OCI-M2 (cell line): ENCODE results near the gene FASLG.

Experiments
- DNase-seq: peaks from one replicate; lab custom pipeline; 2025; ENCODE audit not compliant: unreplicated experiment; lab: John Stamatoyannopoulos, UW

The FASLG gene

DNA sequence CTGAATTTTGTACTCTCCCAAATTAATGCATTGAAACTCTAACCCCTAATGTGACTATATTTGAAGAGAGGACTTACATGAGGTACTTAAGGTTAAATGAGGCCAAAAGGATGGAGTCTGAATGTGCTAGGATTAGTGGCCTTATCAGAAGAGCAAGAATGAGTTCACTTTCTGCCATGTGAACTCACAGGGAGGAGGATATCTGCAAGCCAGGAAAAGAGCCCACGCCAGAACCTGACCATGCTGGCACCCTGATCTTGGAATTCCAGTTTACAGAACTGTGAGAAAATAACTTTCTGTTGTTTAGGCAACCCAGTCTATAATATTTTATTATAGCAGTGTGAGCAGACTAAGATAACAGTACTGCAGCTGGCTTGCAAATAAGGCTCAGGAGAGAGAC, 12.2 kb upstream of the FASLG start:
- no peak for DNase-seq

GRCh38 chr1:172647110-172647564, 11.8 kb upstream of the FASLG start:
- no peak for DNase-seq

GRCh38 chr1:172647987-172648386, 10.9 kb upstream of the FASLG start:
- DNase-seq, result no peak

- DNase-seq, result no peak
Observed at GRCh38 chr1:172650474-172651193, 8.3 kb upstream of the FASLG start.

DNA sequence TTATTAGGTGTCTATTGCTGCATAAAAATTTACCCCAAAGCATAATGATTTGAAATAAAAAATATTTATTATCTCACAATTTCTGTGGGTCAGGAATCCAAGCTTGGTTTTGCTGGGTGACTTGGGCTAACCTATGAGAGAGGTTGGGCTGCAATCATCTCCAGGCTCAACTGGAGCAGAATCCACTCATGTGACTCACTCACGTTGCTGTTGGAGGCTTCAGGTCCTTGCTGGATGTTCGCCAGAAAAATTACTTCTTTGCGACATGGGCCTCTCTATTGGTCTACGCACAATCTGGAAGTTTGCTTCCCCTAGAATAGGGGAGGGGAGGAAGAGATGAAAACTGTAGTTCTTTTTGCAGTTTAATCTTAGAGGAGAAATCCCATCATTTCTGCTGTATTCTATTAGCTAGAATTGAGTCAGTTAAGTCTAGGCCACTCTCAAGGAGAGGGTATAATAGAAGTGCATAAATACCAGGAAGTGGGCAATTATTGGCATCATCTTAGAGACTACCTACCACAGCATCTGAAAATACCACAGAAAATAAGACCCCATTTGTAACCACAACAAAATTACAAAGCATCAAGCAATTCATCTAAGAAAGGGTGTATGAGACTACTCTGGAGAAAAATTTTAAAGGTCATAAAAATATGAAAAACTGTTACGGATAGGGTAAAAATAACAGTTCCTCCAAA, 5.7 kb upstream of the FASLG start:
- no peak for DNase-seq

DNA sequence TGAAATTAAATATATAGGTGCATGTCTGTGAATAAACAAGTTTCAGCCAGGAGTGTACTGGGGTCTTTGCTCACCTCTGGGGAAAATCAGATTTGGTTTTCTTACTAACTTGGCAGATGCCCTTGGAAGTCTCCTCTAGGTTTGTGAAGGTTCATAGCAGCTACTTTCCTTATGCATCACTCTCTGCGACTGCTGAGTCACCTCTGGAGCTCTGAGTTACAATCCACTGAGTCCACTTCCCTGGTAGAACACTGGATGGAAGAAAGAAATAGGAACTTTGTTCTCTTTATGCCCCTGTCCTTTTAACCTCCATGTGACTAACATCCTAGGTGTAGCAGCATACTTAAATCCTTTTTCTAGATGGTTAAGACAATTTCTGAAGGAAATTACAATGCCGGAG, 4.4 kb upstream of the FASLG start:
- DNase-seq, result no peak

GRCh38 chr1:172656576-172656975, 2.3 kb upstream of the FASLG start:
- no peak for DNase-seq

DNA sequence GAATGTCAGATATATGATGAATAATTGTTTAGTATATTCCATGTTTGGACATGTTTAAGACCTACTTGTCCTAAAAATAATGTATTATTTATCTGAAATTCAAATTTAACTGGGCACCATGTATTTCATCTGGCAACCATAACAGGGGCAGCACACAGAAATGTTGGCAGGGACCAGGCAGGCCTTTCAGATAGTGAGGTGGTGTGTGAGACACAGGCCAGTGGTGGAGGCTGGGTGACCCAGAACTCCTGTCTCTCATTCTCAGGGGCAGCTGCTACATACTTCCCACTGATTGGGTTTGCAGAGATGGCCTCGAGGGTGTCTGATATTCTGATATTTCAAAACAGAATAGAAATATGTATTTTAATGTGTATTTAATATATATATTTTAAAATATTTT, 1.3 kb upstream of the FASLG start:
- DNase-seq, result no peak

- DNase-seq, result no peak
Observed at GRCh38 chr1:172661107-172661506, 2.2 kb downstream of the FASLG start.

DNA sequence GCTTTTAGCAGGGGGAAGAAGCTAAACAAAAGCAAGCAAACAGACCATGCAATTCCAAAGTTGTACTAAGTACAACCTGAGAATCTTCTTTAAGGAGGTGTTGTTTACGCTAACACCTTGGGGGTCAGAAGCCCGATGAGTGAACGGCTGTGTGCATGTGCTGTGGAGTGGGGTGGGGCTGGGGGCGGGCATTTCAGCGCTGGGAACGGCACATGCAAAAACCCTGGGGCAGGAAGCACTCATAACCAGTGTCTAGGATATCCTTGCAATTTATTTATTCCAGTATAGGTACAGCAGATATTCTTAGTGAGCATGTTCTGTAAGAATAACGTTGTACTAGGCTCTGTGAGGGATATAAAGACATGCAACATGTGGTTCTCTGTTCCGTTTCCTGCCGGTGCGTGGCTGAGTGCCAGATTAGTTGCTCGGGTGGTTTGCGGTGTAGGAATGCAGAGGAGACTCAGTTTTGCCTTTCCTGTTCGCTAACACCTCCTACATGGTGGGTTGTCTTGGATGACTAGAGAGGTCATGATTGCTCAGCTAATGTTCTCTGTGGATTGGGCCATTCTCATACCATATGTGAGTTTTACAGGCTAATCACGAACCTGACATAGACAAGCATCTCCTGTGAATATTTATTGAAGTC, 3.7 kb downstream of the FASLG start:
- DNase-seq, result no peak

DNA sequence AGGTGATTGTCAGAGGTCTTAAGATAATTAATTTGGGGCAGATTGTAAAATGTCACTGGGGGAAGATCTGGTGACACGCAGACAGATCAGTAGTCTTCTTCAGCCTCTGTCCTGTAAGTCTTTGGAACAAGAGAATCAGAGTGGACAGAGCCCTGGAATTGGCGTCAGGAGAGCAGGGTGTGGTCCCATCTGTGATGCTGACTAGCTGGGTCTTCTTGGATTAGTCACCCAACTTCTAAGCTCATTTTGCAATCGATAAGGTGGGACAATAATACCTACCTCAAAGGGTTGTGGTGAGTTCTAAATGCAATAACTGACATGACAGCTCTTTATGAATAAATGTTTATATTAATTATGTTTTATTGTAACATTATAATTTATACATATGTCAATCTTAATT, 4.8 kb downstream of the FASLG start:
- no peak for DNase-seq

- DNase-seq, result no peak
Observed at GRCh38 chr1:172668097-172668496, 9.2 kb downstream of the FASLG start.

- DNase-seq, result no peak
Observed at GRCh38 chr1:172669011-172669410, 10.1 kb downstream of the FASLG start.

GRCh38 chr1:172670316-172670715, 11.4 kb downstream of the FASLG start:
- no peak for DNase-seq

GRCh38 chr1:172670791-172671190, 11.9 kb downstream of the FASLG start:
- no peak for DNase-seq

GRCh38 chr1:172671591-172671990, 12.7 kb downstream of the FASLG start:
- DNase-seq, result no peak

DNA sequence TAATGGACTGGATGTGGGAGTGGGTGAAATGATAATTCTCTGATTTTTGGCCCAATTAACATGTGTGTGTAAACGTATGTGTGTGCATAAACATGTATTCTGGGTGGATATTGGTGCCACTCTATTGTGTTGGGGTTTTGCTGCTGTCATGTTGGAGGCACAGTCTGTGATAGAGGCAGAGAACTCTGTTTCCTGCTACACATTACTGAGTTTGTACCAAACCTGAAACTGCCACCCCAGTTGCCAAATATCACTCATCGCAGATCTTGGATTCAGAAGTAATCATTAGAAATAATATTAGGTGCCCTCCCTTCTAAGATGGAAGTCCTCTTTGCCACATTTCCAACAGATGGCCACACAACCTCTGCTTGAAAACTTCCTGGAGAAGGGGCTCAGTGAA, 13.8 kb downstream of the FASLG start:
- no peak for DNase-seq

GRCh38 chr1:172673761-172674160, 14.9 kb downstream of the FASLG start:
- no peak for DNase-seq

GRCh38 chr1:172674831-172675613, 16.1 kb downstream of the FASLG start:
- no peak for DNase-seq

GRCh38 chr1:172679000-172679772, 20.3 kb downstream of the FASLG start:
- no peak for DNase-seq

DNA sequence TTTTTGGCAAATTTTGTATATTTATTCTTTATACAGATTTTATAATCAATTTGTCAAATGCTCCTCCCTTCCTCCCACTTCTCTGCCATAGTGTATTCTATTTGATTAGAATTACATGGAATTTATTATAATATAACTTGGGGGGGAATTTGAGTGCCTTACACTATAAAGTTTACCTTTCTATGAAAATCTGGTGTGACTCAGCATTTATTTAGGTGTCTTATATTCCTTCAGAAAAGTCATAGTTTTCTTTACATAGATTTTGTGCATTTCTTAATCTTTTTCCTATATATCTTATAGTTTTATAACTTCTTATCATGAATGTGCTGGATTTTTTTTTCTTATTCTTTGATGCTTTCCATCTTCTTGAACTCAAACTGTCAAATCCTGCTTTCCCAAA, 21.3 kb downstream of the FASLG start:
- no peak for DNase-seq
